GOT3 (cell line): ENCODE measurements around the gene PTCD1.
A peak's percentile ranks its signal among the peaks of the same experiment; 100 is the strongest.
"Not testable (repeated sequence)": the region's sequence is repeated elsewhere in the genome, so short reads cannot be mapped to it uniquely, and the experiment has no call there.

ENCODE experiments used
- DNase-seq: peaks from one replicate; lab custom pipeline; 2025; ENCODE audit warnings: mixed read lengths; lab: John Stamatoyannopoulos, UW

The PTCD1 gene

GRCh38 chr7:99386584-99387238, 51.9 kb downstream of the PTCD1 start:
- DNase-seq, result no peak

GRCh38 chr7:99385564-99385963, 53.0 kb downstream of the PTCD1 start:
- no peak for DNase-seq

DNA sequence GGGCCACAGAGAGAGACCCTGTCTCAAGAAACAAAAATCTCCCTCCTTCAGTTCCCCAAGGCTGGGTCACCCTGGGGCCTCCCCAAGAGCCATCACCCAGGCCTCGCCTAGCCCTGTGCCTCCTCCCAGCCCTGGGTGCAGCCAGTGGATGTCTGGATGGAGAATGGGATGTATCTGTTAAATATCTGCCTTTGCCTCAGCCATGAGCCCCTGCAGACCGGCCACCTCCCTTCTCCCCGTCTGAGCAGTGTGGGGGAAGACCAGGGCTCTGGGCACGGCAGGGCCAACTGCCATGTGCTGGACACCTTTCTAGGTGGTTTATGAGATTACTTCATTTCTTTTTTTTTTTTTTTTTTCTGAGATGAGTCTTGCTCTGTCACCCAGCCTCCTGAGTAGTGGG, 54.1 kb downstream of the PTCD1 start:
- DNase-seq, result no peak

GRCh38 chr7:99383791-99384370, 54.7 kb downstream of the PTCD1 start:
- no peak for DNase-seq

DNA sequence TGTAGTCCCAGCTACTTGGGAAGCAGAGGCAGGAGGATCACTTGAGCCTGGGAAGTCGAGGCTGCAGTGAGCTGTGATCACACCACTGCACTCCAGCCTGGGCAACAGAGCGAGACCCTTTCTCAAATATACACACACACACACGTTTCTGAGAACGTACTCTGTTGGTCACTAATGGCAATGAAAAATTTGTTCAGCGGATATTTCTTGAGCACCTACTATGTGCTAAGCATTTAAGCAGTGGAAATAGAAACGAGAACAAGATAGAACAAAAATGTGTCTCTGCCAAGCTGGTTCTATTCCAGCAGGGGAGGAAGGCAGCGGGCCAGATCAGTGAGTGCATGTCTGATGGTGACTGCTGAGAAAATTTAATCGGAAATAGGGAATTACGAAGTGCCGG, 55.4 kb downstream of the PTCD1 start:
- no peak for DNase-seq

DNA sequence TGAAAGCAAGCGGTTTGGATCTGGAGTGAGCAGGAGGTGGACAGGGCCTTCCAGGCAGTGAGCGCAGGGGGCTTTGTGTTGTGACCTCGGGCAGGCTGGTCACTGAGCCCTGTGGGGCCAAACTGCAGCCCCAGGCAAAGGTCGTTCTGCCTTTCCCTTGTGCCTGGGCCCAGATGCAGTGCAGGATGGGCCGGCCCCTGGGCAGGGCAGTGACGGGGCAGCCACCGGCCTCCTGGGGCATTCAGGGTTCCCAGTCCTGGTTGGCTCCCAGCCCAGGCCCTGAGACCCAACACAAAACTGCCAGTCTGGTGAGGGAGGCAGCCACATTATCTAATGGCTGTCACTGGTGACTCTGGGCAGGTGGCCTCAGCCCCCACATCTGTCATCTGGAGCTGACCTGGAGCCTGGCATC, 56.9 kb downstream of the PTCD1 start:
- DNase-seq, result no peak

GRCh38 chr7:99380823-99381663, 57.6 kb downstream of the PTCD1 start:
- no peak for DNase-seq

- DNase-seq, result no peak
Measured at GRCh38 chr7:99380032-99380822, 58.4 kb downstream of the PTCD1 start.

DNA sequence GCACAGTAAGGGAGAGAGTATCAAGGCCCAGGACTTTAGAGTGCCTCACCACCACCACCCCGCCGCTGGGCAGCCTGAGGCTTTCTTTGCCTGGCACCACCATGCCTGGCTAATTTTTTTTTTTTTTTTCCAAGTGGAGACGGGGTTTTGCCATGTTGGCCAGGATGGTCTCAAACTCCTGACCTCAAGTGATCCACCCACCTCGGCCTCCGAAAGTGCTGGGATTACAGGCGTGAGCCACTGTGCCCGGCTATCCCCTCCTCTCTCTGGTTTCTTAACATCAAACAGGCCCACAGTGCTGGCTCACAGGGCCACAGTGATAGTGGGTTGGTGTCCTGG, 58.9 kb downstream of the PTCD1 start:
- not testable (repeated sequence) for DNase-seq

- no peak for DNase-seq
Measured at GRCh38 chr7:99379043-99379577, 59.5 kb downstream of the PTCD1 start.

DNA sequence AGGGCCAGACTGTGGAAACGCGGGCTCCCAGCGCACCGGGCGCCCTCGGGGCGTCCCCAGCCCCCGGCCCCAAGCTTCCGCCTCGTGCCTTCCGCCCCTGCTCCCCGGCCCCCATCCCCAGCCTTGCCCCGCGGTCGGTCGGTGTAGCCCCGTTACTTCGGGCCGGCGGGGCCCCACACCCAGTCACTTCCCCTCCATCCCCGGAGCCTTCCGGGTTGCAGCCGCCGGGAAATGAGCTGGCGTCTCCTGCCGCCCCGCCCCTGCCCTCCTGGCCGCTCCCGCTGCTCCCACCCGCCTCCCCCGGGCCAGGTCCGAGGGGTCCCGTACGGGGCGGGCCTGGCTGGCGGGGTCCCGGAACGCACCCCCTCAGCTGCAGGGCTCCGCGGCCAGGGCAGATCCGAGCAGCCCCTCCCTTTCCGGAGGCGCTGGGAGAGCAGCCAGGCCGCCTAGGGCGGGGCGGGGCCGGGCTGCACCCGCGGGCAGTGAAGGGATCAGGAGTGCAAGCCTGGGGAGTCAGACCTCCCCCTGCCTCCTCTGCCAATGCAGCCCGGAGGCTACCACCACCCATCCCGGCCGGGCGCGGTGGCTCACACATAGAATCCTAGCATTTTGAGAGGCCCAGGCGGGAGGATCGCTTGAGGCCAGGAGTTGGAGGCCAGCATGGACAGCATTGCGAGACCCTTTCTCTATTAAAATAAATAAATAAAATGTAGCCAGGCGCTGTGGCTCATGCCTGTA, 63.4 kb downstream of the PTCD1 start:
- DNase-seq, result peak; percentile 54

DNA sequence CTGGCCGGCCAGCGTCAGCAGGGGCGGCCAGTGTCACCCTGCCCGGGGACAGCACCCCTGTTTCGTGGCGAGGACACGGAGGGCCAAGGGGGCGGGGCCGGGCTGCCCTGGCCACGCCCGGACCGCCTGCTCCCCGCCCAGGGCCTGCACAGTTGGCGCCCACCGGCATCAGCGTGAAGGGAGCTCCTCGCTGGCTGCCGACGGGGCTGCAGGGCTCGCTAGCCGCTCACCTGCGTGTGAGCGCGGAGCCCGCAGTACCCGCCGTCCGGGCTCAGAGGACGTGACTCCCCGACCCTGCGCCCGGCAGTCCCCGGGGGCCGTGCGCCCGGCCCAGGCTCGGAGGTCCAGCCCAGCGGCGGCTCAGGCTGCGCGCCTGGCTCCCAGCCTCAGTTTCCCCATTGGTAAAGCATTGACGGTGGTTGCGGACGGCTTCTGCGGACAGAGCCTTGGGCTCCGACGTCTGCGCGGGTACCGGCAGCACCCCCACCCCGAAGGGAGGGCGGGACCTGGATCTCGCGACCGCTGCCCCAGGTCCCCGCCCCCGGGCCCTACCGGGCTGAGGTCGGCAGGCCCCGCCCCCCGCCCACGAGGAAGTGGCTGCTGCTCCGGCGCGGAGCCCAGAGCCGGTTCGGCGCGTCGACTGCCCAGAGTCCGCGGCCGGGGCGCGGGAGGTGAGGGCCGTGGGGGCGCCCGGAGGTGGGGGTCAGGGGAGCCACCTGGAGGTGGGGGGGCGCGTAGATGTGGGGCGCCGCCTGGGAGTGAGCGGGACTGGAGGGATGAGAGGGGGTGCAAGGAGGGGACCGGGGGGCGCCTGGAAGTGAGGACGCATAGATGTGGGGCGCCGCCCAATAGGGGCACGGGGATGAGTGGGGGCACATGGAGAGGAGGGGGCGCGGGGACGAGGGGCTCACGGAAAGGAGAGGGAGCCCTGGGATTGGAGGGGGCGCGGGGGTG, 64.2 kb downstream of the PTCD1 start, which contains the start of gene ARPC1B:
Gene ARPC1B (plus strand): TSS at position 620 of the 954 bp plus-strand sequence. CDS start 10,985 bp downstream, outside the sequence.
- DNase-seq, result peak; percentile 49

- DNase-seq, result no peak
Measured at GRCh38 chr7:99373091-99374066, 65.2 kb downstream of the PTCD1 start.

DNA sequence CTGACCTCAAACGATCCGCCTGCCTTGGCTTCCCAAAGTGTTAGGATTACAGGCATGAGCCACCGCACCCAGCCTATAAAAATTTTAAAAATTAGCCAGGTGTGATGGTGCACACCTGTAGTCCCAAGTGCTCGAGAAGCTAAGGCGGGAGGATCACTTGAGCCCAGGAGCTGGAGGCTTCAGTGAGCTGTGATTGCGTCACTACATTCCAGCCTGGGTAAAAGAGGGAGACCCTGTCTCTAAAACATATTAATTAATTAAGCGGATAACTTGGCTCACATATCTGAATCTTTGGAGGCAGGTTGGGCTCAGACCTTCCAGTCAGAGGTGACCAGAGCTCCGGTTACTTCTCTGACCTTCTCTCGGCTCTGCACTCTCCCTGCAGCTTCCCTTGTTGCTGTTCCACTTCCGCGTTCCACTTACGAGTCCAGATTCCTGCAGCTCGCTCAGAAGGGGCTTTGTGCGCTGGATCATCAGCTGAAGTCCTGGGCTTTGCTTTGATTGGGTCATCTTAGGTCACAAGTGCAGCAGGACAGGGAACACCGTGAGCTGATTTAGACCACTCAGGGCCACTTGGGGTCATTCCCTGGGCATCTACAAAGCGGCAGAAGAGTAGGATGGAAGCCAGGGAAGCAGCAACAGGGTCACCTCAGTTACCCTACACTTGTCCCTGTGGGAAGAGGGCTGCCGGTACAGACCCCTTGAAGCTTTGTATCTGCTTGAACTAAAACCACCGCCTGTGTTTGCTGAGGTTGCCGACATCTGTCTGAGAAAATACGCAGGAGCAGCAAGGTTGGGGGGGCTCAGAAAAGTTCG, 66.1 kb downstream of the PTCD1 start:
- DNase-seq, result no peak

DNA sequence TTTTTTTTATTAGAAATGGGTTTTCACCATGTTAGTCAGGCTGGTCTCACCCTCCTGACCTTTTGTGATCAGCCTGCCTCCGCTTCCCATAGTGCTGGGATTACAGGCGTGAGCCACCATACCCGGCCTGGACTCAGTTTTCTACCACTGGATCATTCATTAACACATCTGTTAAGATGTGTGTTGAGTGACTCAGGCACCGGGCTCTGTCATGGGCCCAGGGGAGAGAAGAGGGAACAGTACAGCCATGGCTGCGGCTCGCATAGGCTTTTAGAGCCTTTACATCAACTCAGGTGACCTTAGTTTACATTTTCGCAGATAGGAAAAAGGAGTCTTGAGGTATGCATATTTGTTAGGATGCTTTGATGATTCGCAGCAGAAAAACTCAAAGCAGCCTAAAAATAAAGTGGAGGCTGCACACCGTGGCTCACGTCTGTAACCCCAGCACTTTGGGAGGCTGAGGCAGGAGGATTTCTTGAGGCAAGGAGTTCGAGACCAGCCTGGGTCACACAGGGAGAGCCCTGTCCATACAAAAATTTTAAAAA, 67.2 kb downstream of the PTCD1 start:
- no peak for DNase-seq

GRCh38 chr7:99369767-99370391, 68.7 kb downstream of the PTCD1 start:
- no peak for DNase-seq

DNA sequence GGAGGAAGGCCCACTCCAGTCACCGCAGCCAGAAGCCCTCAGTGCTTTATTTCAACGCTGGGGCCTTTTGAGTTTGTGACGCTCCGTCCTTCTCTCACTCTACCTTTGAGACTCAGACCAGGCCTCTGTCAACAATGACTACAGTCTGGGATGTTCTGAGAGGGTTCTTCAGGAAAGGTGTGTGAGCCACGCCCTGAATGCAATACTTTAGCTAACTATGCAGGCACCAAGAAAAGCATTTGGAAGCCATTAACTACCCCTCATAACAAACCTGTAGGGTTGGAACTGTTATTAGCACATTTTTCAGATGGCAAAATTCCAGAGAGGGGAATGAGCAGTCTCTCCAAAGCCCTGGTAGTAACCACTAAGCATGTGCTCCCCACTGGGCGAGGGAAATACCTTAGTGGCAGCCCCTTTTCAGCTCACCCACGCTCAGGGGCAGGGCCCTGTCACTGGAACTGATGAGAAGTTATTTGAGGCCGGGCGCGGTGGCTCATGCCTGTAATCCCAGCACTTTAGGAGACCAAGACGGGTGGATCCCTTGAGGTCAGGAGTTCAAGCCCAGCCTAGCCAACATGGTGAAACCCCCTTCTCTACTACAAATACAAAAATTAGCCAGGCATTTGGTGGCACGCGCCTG, 69.7 kb downstream of the PTCD1 start:
- no peak for DNase-seq
